ENCODE measurements around the gene MYBPH. TPM values are rescaled to one million over a fixed set of nuclear protein-coding genes. Genes with fewer than 3 reads are reported as not detected.

Gene MYBPH
- total and polyA plus RNA-seq, 10 of the 15 experiments (the other 5 are each of a cell fraction or from before 2014, with no cell fraction given): 0.06 to 0.10 TPM; not detected in 8

DNA sequence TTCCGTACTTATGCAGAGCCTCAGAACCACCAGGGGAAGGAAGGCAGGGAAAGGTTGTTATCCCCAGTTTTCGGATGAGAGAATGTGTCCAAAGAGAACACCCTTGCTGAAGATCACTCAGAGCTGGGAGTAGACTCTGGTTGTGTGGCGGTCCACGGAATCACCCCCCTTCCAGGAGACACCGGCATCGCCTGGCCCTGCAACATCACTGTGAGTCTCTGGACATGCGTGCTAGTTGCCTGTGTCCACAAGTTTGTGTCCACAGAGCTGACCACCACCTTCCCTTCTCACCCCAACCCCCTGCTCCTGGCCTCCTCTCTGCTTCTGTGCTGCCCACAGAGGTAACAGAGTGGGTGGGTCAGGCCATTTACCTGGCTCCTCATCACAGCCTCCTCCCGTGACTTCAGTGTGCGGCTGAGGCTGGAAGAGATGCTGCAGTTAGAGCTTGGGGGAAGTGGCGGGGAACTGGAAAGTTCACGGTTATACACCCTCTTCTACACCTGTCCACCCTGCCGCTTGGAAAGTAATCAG lies 7.3 kb downstream of the MYBPH start:
- Histone ChIP-seq H4K20me1 (ENCODE audit: control insufficient read depth, insufficient read depth) (no peaks in the 10 kb centered on the region), H2AFZ (ENCODE audit: control insufficient read depth, low read depth, low read length) (no peak overlapping the region), H3K9me3 (replicated peaks; ENCODE audit: control insufficient read depth, insufficient read depth, low read length) (no peaks in the 10 kb centered on the region), H3K4me2 (ENCODE audit: control insufficient read depth, insufficient read depth) (no peak overlapping the region), H3K36me3 (ENCODE audit: control insufficient read depth in 2 of 2, insufficient read depth in 2 of 2, low read length in 1 of 2) (no peaks in the 10 kb centered on the region), H3K27ac (ENCODE audit: control insufficient read depth, insufficient read depth) (no peak overlapping the region), H3K4me1 (ENCODE audit: control insufficient read depth, insufficient read depth, low read length) (peaks cover 4% of the 10 kb centered on the region; the same call in 1 of the 2 replicates), H3K4me3 (no peak overlapping the region), H3K79me2 (ENCODE audit: control insufficient read depth, insufficient read depth, low read length) (no peaks in the 10 kb centered on the region), H3K9ac (ENCODE audit: control insufficient read depth, insufficient read depth, low read length) (no peak overlapping the region), H3K27me3 (replicated peaks in 1 of 2; ENCODE audit: control insufficient read depth in 2 of 2, insufficient read depth in 2 of 2, low read length in 1 of 2) (peaks cover 0 to 2% of the 10 kb centered on the region in 2 experiments; a peak in 2 of 4 replicates)
- SMC1A ChIA-PET (ENCODE audit: uncharacterized antibody, unreplicated experiment): no interaction called here
- FAIRE-seq (no peak), DNase-seq (ENCODE audit: low read depth, low spot score) (no peak), ATAC-seq (no peak)
- TF ChIP-seq BMI1 (IDR thresholded peaks at IDR 0.05; ENCODE audit: borderline replicate concordance) (no peak), HDAC6 (IDR thresholded peaks at IDR 0.05; ENCODE audit: unreplicated experiment) (no peak), JUNB (IDR thresholded peaks at IDR 0.05) (no peak), ZNF207 (IDR thresholded peaks at IDR 0.05; ENCODE audit: borderline replicate concordance) (no peak), CREM (IDR thresholded peaks at IDR 0.05; ENCODE audit: low read depth) (no peak), MTA3 (IDR thresholded peaks at IDR 0.05; ENCODE audit: borderline replicate concordance, low read length) (no peak), MTA2 (IDR thresholded peaks at IDR 0.05; ENCODE audit: low read depth) (no peak), RBBP5 (conservative IDR thresholded peaks at IDR 0.05) (no peak)
- TF ChIP-seq, protein P1, sequence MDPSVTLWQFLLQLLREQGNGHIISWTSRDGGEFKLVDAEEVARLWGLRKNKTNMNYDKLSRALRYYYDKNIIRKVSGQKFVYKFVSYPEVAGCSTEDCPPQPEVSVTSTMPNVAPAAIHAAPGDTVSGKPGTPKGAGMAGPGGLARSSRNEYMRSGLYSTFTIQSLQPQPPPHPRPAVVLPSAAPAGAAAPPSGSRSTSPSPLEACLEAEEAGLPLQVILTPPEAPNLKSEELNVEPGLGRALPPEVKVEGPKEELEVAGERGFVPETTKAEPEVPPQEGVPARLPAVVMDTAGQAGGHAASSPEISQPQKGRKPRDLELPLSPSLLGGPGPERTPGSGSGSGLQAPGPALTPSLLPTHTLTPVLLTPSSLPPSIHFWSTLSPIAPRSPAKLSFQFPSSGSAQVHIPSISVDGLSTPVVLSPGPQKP (IDR thresholded peaks at IDR 0.05; ENCODE audit: low read depth, low read length): no peak
- in situ Hi-C loops (cut with MboI) (no loop called here), intact Hi-C loops (cut with micrococcal nuclease; ENCODE audit: unreplicated experiment) (no loop called here)
- RAD21 ChIA-PET (ENCODE audit: unreplicated experiment): interaction anchor here (0.9 to 4.6 kb wide), 2 partner anchors 47 to 129 kb away, joined by 4 to 61 read pairs; no protein-coding TSS in a partner anchor
- no TSS peak for BruUV-seq (replicated peaks)
- WGBS (ENCODE audit: insufficient coverage, insufficient replicate concordance, low lambda C conversion rate, missing lambda C conversion rate): 50% methylated on average over 12 of the region's 12 CpGs
- POLR2A ChIA-PET: no interaction called here
- CTCF ChIA-PET: interaction anchor here (0.8 to 8.0 kb wide), 4 partner anchors 48 to 138 kb away, joined by 3 to 114 read pairs (median 10); no protein-coding TSS in a partner anchor
